Transverse colon (tissue), 4 donors: ENCODE measurements around the gene FOXP1.

ENCODE experiments used
- CTCF ChIP-seq, 5 experiments: fragments of 200-600 bp in 3 of 5; fragments of 450-650 bp in 2 of 5; sonication (generic) in 3 of 5; IDR thresholded peaks; 1 replicate in 2 of 5; 2 replicates in 3 of 5; pipeline ENCODE4 v1.5.1; 2016 to 2017; ENCODE audit warnings: antibody characterized with exemption in 5 of 5, inconsistent platforms in 3 of 5, mild to moderate bottlenecking in 2 of 5, moderate library complexity in 1 of 5
- POLR2A ChIP-seq: fragments of 450-650 bp; IDR thresholded peaks from one replicate; pipeline ENCODE4 v1.6.1; 2016; ENCODE audit warnings: antibody characterized with exemption, mild to moderate bottlenecking, moderate library complexity
- POLR2AphosphoS5 ChIP-seq, 3 donors: sonication (generic); formaldehyde crosslinking; IDR thresholded peaks; one replicate each; pipeline ENCODE4 v1.6.1; 2016; ENCODE audit warnings: antibody characterized with exemption in 3 of 3

DNA sequence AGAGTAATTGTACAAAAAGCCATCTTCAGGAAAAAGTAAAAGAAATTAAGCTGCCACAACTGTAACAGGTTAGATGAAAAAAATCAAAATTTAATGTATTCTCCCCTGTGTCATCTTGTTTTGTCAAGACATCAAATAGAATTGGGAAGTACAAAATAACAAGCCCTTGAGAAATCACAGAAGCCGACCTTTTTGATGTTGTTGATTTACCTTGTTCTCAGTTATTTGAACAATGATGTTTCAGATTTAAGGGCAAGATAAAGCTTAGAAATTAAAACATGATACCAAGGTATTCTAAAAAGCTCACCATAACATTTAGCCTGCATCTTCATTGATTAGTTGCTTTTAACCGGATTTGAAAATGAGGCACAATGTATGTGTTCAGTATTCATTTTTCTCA, 523.0 kb downstream of the FOXP1 start:
- TF ChIP-seq POLR2A (no peak), POLR2AphosphoS5 (IDR thresholded peaks at IDR 0.05) (no peak), CTCF (IDR thresholded peaks at IDR 0.05) (no peak)
